ENCODE measurements around the gene SRP72.

DNA sequence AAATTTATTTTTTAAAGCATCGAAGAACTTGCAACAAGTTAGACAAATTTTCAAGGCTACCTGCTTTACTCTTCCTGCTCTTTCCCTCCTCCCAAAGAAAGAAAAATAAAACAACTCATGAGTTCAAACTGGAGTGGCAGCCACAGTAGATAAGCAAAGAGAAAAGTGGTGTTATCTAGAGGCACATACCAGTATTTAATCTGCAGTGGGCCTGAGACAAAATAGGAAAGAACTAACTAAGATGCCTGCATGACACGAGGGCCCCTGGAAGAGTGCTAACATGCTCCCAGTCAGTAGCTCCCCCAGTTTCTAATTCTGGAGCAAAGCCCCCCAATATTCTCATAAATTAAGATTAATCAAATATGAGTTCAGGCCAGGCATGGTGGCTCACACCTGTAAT is 46.1 kb downstream of the SRP72 start:
- TF ChIP-seq CTCF (IDR thresholded peaks at IDR 0.05) (no peak), POLR2A (IDR thresholded peaks at IDR 0.05) (no peak), EP300 (IDR thresholded peaks at IDR 0.05) (no peak)
